Measurements from ENCODE around the gene ACTA2.
A peak's percentile ranks its signal among the peaks of the same experiment; 100 is the strongest.

ACTA2 gene

GRCh38 chr10:88918191-88918905 is 34.2 kb downstream of the ACTA2 start:
- no peak for DNase-seq

- DNase-seq = no peak
Observed at GRCh38 chr10:88916986-88917385, 35.6 kb downstream of the ACTA2 start.

- DNase-seq = no peak
Observed at GRCh38 chr10:88916231-88916630, 36.3 kb downstream of the ACTA2 start.

- no peak for DNase-seq
Observed at GRCh38 chr10:88915781-88916180, 36.8 kb downstream of the ACTA2 start.

- peak; percentile 38 for DNase-seq
Observed at GRCh38 chr10:88913788-88914187, 38.8 kb downstream of the ACTA2 start.

GRCh38 chr10:88913127-88913526 is 39.4 kb downstream of the ACTA2 start:
- DNase-seq = peak; percentile 71

- DNase-seq = no peak
Observed at GRCh38 chr10:88911851-88912250, 40.7 kb downstream of the ACTA2 start.

- no peak for DNase-seq
Observed at GRCh38 chr10:88911116-88911515, 41.5 kb downstream of the ACTA2 start.

GRCh38 chr10:88908194-88908593 is 44.4 kb downstream of the ACTA2 start:
- DNase-seq = no peak

GRCh38 chr10:88906921-88907320 is 45.7 kb downstream of the ACTA2 start:
- DNase-seq = no peak

GRCh38 chr10:88903715-88904114 is 48.9 kb downstream of the ACTA2 start:
- DNase-seq = no peak

GRCh38 chr10:88901984-88902789 is 50.4 kb downstream of the ACTA2 start:
- no peak for DNase-seq

- no peak for DNase-seq
Observed at GRCh38 chr10:88901206-88901983, 51.2 kb downstream of the ACTA2 start.

GRCh38 chr10:88899886-88900285 is 52.7 kb downstream of the ACTA2 start:
- no peak for DNase-seq

- DNase-seq = no peak
Observed at GRCh38 chr10:88898727-88899126, 53.8 kb downstream of the ACTA2 start.

- peak; percentile 12 for DNase-seq
Observed at GRCh38 chr10:88896994-88897853, 55.3 kb downstream of the ACTA2 start.

GRCh38 chr10:88896372-88896993 is 56.1 kb downstream of the ACTA2 start:
- DNase-seq = no peak

GRCh38 chr10:88895250-88895649 is 57.3 kb downstream of the ACTA2 start:
- no peak for DNase-seq

- no peak for DNase-seq
Observed at GRCh38 chr10:88893611-88894010, 59.0 kb downstream of the ACTA2 start.

GRCh38 chr10:88892222-88892967 is 60.2 kb downstream of the ACTA2 start:
- DNase-seq = no peak

GRCh38 chr10:88890681-88891381 is 61.7 kb downstream of the ACTA2 start:
- DNase-seq = no peak

Data from NCI-H345 (cell line).